ENCODE measurements around the gene APP.

DNA sequence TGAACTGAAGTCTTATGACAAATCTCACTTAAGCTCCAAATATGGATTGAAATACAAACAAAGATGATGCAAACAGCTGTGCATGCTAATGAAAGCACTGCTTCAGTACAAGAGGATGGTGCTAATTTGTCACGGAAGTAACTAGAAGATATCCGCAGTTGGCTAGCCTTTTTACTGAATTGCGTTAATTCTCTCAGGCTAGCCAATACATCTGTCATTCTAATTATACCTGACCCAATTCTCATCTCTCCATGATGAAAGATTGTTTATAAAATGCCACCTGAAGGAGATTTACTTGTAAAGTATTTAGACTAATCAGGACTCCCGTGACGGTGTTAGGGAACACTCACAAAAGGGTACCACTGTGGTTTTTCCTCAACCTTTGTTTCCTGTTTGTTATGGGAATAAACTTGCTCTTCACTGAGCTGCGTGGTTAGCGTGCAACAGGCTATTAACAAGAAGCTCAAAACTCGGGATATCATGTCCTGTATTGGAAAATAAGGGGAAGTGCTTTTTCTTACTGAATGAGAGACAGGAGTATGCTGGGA is 162.5 kb downstream of the APP start:
- TF ChIP-seq SRSF9 (IDR thresholded peaks at IDR 0.05; ENCODE audit: borderline replicate concordance, insufficient read depth, low read depth, low read length, poor library complexity, severe bottlenecking): no peak
- TF ChIP-seq, protein P1, sequence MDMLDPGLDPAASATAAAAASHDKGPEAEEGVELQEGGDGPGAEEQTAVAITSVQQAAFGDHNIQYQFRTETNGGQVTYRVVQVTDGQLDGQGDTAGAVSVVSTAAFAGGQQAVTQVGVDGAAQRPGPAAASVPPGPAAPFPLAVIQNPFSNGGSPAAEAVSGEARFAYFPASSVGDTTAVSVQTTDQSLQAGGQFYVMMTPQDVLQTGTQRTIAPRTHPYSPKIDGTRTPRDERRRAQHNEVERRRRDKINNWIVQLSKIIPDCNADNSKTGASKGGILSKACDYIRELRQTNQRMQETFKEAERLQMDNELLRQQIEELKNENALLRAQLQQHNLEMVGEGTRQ (IDR thresholded peaks at IDR 0.05; ENCODE audit: low read depth, low read length): no peak
- TF ChIP-seq, protein P1 (CRISPR knock-in tag; IDR thresholded peaks at IDR 0.05; ENCODE audit: borderline replicate concordance): no peak
- no peak for TF ChIP-seq HOXA9 (CRISPR knock-in tag; IDR thresholded peaks at IDR 0.05; ENCODE audit: borderline replicate concordance)
- no peak for TF ChIP-seq CREB1 (IDR thresholded peaks at IDR 0.05)
- TF ChIP-seq CREB1 (CRISPR knock-in tag; IDR thresholded peaks at IDR 0.05): no peak
- TF ChIP-seq, protein P2, sequence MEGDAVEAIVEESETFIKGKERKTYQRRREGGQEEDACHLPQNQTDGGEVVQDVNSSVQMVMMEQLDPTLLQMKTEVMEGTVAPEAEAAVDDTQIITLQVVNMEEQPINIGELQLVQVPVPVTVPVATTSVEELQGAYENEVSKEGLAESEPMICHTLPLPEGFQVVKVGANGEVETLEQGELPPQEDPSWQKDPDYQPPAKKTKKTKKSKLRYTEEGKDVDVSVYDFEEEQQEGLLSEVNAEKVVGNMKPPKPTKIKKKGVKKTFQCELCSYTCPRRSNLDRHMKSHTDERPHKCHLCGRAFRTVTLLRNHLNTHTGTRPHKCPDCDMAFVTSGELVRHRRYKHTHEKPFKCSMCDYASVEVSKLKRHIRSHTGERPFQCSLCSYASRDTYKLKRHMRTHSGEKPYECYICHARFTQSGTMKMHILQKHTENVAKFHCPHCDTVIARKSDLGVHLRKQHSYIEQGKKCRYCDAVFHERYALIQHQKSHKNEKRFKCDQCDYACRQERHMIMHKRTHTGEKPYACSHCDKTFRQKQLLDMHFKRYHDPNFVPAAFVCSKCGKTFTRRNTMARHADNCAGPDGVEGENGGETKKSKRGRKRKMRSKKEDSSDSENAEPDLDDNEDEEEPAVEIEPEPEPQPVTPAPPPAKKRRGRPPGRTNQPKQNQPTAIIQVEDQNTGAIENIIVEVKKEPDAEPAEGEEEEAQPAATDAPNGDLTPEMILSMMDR (CRISPR knock-in tag; IDR thresholded peaks at IDR 0.05): no peak
- TF ChIP-seq MBD4 (IDR thresholded peaks at IDR 0.05; ENCODE audit: borderline replicate concordance, low read length): no peak
- no peak for TF ChIP-seq GABPB1 (CRISPR knock-in tag; IDR thresholded peaks at IDR 0.05)

All from HepG2 (cell line).